WTC11 (cell line): ENCODE data around the gene GUCY1A2. TPM values are rescaled to one million over a fixed set of nuclear protein-coding genes. Genes with fewer than 3 reads are reported as not detected.

Experiments used
- ATAC-seq: fragments of 200-7000 bp; cut with Tn5 transposase; 2 replicates; pipeline ENCODE4 v1.10.0; 2021; ENCODE audit warnings: mild to moderate bottlenecking, moderate library complexity
- CTCF ChIA-PET: fragments of 300-600 bp; sonication (Branson Sonifier 250); formaldehyde crosslinking; loops from one replicate; lab custom pipeline; 2021; ENCODE audit warnings: antibody characterized with exemption; lab: Charles Lee
- POLR2A ChIA-PET: fragments of 350-600 bp; sonication (Branson Sonifier 250); formaldehyde crosslinking; loops from one replicate; lab custom pipeline; 2021; ENCODE audit warnings: antibody characterized with exemption; lab: Charles Lee
- DNase-seq: peaks from one replicate; pipeline ENCODE4 v3.0.0; 2021; ENCODE audit warnings: low spot score
- H3K27ac Mint-ChIP-seq: 2 replicates; pipeline ENCODE4 v1.8.0; 2021; ENCODE audit warnings: mixed read lengths
- H3K27me3 Mint-ChIP-seq: 2 replicates; pipeline ENCODE4 v1.8.0; 2021; ENCODE audit warnings: low read depth, mild to moderate bottlenecking, moderate library complexity, mixed read lengths
- H3K36me3 Mint-ChIP-seq: 2 replicates; pipeline ENCODE4 v1.8.0; 2021; ENCODE audit warnings: mixed read lengths
- H3K4me1 Mint-ChIP-seq: 2 replicates; pipeline ENCODE4 v1.8.0; 2022; ENCODE audit warnings: mixed read lengths
- H3K4me3 Mint-ChIP-seq: 2 replicates; pipeline ENCODE4 v1.8.0; 2021; ENCODE audit warnings: mild to moderate bottlenecking, moderate library complexity, mixed read lengths
- H3K9me3 Mint-ChIP-seq: 2 replicates; pipeline ENCODE4 v1.8.0; 2021; ENCODE audit warnings: mixed read lengths
- AR ChIP-seq: fragments of 250-450 bp; sonication (Bioruptor Pico); IDR thresholded peaks from 2 replicates; pipeline ENCODE4 v1.9.0; 2021; ENCODE audit warnings: mild to moderate bottlenecking
- E2F4 ChIP-seq: sonication (generic); formaldehyde crosslinking; IDR thresholded peaks from 2 replicates; pipeline ENCODE4 v1.8.1; 2022; ENCODE audit warnings: low read depth, mild to moderate bottlenecking, moderate library complexity, missing genetic modification reagents, borderline replicate concordance
- EMX1 ChIP-seq: fragments of 250-450 bp; sonication (Bioruptor Pico); IDR thresholded peaks from 2 replicates; pipeline ENCODE4 v1.8.0; 2021; ENCODE audit warnings: mild to moderate bottlenecking
- FOXK1 ChIP-seq: sonication (generic); formaldehyde crosslinking; IDR thresholded peaks from 2 replicates; pipeline ENCODE4 v1.8.0; 2022; ENCODE audit warnings: mild to moderate bottlenecking, moderate library complexity, missing genetic modification reagents
- FOXP1 ChIP-seq: sonication (generic); formaldehyde crosslinking; IDR thresholded peaks from 2 replicates; pipeline ENCODE4 v1.8.0; 2022; ENCODE audit warnings: missing genetic modification reagents, mild to moderate bottlenecking, moderate library complexity, borderline replicate concordance
- IRF2 ChIP-seq: sonication (generic); formaldehyde crosslinking; IDR thresholded peaks from 2 replicates; pipeline ENCODE4 v1.8.0; 2022; ENCODE audit warnings: low read depth, missing genetic modification reagents, borderline replicate concordance
- MLX ChIP-seq: sonication (generic); formaldehyde crosslinking; IDR thresholded peaks from 2 replicates; pipeline ENCODE4 v1.8.1; 2023; ENCODE audit warnings: mild to moderate bottlenecking, missing genetic modification reagents, moderate library complexity
- NFE2L1 ChIP-seq: sonication (generic); formaldehyde crosslinking; IDR thresholded peaks from 2 replicates; pipeline ENCODE4 v1.8.1; 2023; ENCODE audit warnings: missing genetic modification reagents
- NR2C2 ChIP-seq: sonication (generic); formaldehyde crosslinking; IDR thresholded peaks from 2 replicates; pipeline ENCODE4 v1.8.0; 2022; ENCODE audit warnings: mild to moderate bottlenecking, missing genetic modification reagents
- NR3C1 ChIP-seq: sonication (generic); formaldehyde crosslinking; conservative IDR thresholded peaks from 2 replicates; pipeline ENCODE4 v1.8.1; 2023; ENCODE audit warnings: low read depth, mild to moderate bottlenecking, missing genetic modification reagents
- RELA ChIP-seq: sonication (generic); formaldehyde crosslinking; IDR thresholded peaks from 2 replicates; pipeline ENCODE4 v1.8.1; 2022; ENCODE audit warnings: missing genetic modification reagents, mild to moderate bottlenecking, borderline replicate concordance
- STAT6 ChIP-seq: sonication (generic); formaldehyde crosslinking; conservative IDR thresholded peaks from 2 replicates; pipeline ENCODE4 v1.8.1; 2023; ENCODE audit warnings: mild to moderate bottlenecking, low read depth, missing genetic modification reagents, moderate library complexity
- TCF7 ChIP-seq: sonication (generic); formaldehyde crosslinking; IDR thresholded peaks from 2 replicates; pipeline ENCODE4 v1.8.0; 2022; ENCODE audit warnings: mild to moderate bottlenecking, low read depth, missing genetic modification reagents, moderate library complexity
- TEAD4 ChIP-seq: sonication (generic); formaldehyde crosslinking; IDR thresholded peaks from 2 replicates; pipeline ENCODE4 v1.8.0; 2022; ENCODE audit warnings: mild to moderate bottlenecking, missing genetic modification reagents
- ZNF219 ChIP-seq: sonication (generic); formaldehyde crosslinking; IDR thresholded peaks from 2 replicates; pipeline ENCODE4 v1.8.0; 2023; ENCODE audit warnings: missing genetic modification reagents, mild to moderate bottlenecking, borderline replicate concordance
- ZNF317 ChIP-seq: sonication (generic); formaldehyde crosslinking; IDR thresholded peaks from 2 replicates; pipeline ENCODE4 v1.8.1; 2023; ENCODE audit warnings: low read depth, mild to moderate bottlenecking, moderate library complexity, missing genetic modification reagents, borderline replicate concordance
- total RNA-seq: library from RNA; stranded (reverse); gene quantifications from 3 replicates; pipeline ENCODE4 v1.2.3, GENCODE V29; 2021
- TF ChIP-seq, protein P1 (sequence below): sonication (generic); formaldehyde crosslinking; IDR thresholded peaks from 2 replicates; pipeline ENCODE4 v1.8.1; 2023; ENCODE audit warnings: mild to moderate bottlenecking, missing genetic modification reagents, borderline replicate concordance

The GUCY1A2 gene
- total RNA-seq, 1 experiment from 2014 or later = 0.90 TPM

GRCh38 chr11:106668147-106668546, 350.1 kb downstream of the GUCY1A2 start:
- CTCF ChIA-PET = no interaction called here
- DNase-seq = no peak
- peaks cover 18% of the 10 kb centered on the region for H3K4me1 Mint-ChIP-seq

GRCh38 chr11:106656646-106657045, 361.6 kb downstream of the GUCY1A2 start:
- H3K9me3 Mint-ChIP-seq = no peaks in the 10 kb centered on the region
- H3K4me1 Mint-ChIP-seq = 0 out of 2 replicates have a peak, but pooled peaks cover 4% of the 10 kb centered on the region
- POLR2A ChIA-PET = no interaction called here
- TF ChIP-seq RELA (no peak), TEAD4 (CRISPR knock-in tag) (no peak), AR (CRISPR knock-in tag) (no peak), NR3C1 (CRISPR knock-in tag) (no peak), ZNF317 (CRISPR knock-in tag) (no peak), TCF7 (no peak), MLX (CRISPR knock-in tag) (no peak), ZNF219 (CRISPR knock-in tag) (no peak), NFE2L1 (CRISPR knock-in tag) (no peak), NR2C2 (CRISPR knock-in tag) (no peak), FOXK1 (CRISPR knock-in tag) (no peak)
- TF ChIP-seq, protein P1, sequence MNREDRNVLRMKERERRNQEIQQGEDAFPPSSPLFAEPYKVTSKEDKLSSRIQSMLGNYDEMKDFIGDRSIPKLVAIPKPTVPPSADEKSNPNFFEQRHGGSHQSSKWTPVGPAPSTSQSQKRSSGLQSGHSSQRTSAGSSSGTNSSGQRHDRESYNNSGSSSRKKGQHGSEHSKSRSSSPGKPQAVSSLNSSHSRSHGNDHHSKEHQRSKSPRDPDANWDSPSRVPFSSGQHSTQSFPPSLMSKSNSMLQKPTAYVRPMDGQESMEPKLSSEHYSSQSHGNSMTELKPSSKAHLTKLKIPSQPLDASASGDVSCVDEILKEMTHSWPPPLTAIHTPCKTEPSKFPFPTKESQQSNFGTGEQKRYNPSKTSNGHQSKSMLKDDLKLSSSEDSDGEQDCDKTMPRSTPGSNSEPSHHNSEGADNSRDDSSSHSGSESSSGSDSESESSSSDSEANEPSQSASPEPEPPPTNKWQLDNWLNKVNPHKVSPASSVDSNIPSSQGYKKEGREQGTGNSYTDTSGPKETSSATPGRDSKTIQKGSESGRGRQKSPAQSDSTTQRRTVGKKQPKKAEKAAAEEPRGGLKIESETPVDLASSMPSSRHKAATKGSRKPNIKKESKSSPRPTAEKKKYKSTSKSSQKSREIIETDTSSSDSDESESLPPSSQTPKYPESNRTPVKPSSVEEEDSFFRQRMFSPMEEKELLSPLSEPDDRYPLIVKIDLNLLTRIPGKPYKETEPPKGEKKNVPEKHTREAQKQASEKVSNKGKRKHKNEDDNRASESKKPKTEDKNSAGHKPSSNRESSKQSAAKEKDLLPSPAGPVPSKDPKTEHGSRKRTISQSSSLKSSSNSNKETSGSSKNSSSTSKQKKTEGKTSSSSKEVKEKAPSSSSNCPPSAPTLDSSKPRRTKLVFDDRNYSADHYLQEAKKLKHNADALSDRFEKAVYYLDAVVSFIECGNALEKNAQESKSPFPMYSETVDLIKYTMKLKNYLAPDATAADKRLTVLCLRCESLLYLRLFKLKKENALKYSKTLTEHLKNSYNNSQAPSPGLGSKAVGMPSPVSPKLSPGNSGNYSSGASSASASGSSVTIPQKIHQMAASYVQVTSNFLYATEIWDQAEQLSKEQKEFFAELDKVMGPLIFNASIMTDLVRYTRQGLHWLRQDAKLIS (CRISPR knock-in tag) = no peak
- ATAC-seq (no peak), DNase-seq (no peak)
- no peak overlapping the region for H3K4me3 Mint-ChIP-seq
- CTCF ChIA-PET = no interaction called here
- no peaks in the 10 kb centered on the region for H3K36me3 Mint-ChIP-seq
- no peaks in the 10 kb centered on the region for H3K27me3 Mint-ChIP-seq
- no peak overlapping the region for H3K27ac Mint-ChIP-seq

More at GRCh38 chr11:106668147-106668546, 350.1 kb downstream of the GUCY1A2 start:
- POLR2A ChIA-PET = no interaction called here
- H3K27ac Mint-ChIP-seq = no peak overlapping the region
- ATAC-seq = no peak
- H3K9me3 Mint-ChIP-seq = no peaks in the 10 kb centered on the region
- H3K27me3 Mint-ChIP-seq = no peaks in the 10 kb centered on the region
- H3K4me3 Mint-ChIP-seq = no peak overlapping the region
- no peak for TF ChIP-seq IRF2 (CRISPR knock-in tag)
- H3K36me3 Mint-ChIP-seq = no peaks in the 10 kb centered on the region

GRCh38 chr11:106644824-106645223, 373.5 kb downstream of the GUCY1A2 start:
- 0 out of 2 replicates have a peak, but pooled peaks cover 3% of the 10 kb centered on the region for H3K4me1 Mint-ChIP-seq
- TF ChIP-seq E2F4 (CRISPR knock-in tag) (no peak), STAT6 (no peak), EMX1 (no peak), FOXP1 (CRISPR knock-in tag) (no peak)
- no peaks in the 10 kb centered on the region for H3K27me3 Mint-ChIP-seq
- H3K9me3 Mint-ChIP-seq = peaks cover 22% of the 10 kb centered on the region
- no peak overlapping the region for H3K4me3 Mint-ChIP-seq
- DNase-seq (no peak), ATAC-seq (no peak)
- no peak overlapping the region for H3K27ac Mint-ChIP-seq
- H3K36me3 Mint-ChIP-seq = peaks cover 8% of the 10 kb centered on the region
- CTCF ChIA-PET = no interaction called here
- POLR2A ChIA-PET = no interaction called here
